GM21515 (cell line): ENCODE measurements around the gene SLIRP.
A peak's percentile ranks its signal among the peaks of the same experiment; 100 is the strongest.
"Not testable (repeated sequence)": the region's sequence is repeated elsewhere in the genome, so short reads cannot be mapped to it uniquely, and the experiment has no call there.

Experiments used
- ATAC-seq: cut with Tn5 transposase; IDR thresholded peaks from one replicate; pipeline ENCODE4 v1.9.1; 2021; ENCODE audit not compliant: unreplicated experiment

SLIRP gene

DNA sequence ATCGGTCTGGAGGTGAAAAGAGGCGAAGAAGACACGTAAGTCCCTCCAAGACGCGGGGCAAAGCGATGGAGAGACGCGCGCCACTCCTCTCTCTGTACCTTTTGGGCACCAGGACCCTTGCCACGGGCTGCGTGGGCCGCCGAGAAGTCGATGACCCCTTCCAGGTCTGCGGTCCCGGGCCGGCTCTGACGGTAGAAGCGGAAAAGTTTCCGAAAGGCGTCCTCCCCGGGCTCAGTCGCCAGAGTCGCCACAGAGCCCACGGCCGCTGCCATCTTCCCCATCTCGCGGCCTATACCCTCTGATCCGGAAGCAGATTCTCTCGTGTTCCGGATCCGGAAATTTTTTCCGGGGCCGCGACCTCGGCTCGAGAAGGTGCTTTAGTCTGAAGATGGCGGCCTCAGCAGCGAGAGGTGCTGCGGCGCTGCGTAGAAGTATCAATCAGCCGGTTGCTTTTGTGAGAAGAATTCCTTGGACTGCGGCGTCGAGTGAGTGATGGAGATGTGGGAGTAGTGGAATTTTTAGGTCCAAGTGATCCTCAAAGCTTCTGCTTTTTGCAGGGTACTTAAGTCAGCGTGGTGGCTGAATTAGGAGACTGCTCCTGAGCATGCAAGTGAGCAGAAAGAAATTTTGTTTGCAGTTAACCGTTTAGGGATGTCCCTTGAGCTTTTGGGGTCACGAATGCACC, at the start of gene SLIRP, which contains the start of gene ALKBH1:
Gene SLIRP, plus strand, starts transcription at position 380 of the 685 bp plus-strand sequence. Its CDS starts 9 bp downstream, at position 389.
Gene ALKBH1, minus strand, starts transcription at position 300 of the 685 bp plus-strand sequence. Its CDS starts 19 bp downstream, at position 281.
- ATAC-seq, result peak; percentile 96

DNA sequence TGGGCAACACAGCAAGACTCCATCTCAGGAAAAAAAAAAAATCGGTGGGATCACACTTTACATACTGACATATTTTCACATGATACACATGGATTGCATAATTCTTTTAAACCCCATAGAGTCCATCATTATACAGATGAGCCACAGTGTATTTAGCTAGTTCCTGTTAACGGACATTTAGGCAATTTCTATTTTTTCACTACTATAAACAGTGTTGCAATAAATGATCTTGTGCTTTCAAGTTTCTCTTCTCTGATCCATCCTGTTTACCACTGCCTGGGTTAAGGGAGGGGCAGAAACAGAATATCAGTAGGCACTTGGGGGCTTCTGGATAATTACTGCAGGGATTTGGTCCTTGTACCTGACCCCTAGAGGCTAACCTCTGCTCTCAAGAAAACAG, 48.1 kb upstream of the SLIRP start:
- ATAC-seq, result no peak

DNA sequence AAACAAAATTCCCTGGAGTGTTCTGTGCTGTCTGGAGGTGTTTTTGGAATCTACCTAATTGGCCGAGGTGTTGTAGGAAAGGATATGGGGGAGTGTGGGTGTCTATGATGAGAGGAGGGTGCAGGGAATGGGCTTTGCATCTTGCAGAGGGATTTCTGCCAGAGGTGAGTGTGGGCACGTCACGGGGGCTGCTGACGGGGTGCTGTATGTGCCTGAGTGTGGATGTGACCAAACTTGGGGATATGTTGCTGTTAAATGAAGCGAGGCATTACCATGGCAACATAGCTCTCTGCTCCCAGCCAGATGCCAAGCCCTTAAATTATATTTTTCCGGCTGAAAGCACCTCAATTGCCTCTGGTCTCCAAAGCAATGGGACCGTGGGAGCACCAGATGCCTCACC, 47.1 kb upstream of the SLIRP start:
- ATAC-seq, result no peak

DNA sequence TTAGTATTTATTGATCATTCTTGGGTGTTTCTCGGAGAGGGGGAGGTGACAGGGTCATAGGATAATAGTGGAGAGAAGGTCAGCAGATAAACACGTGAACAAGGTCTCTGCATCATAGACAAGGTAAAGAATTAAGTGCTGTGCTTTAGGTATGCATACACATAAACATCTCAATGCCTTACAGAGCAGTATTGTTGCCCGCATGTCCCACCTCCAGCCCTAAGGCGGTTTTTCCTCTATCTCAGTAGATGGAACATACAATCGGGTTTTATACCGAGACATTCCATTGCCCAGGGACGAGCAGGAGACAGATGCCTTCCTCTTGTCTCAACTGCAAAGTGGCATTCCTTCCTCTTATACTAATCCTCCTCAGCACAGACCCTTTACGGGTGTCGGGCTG, 46.3 kb upstream of the SLIRP start:
- not testable (repeated sequence) for ATAC-seq

DNA sequence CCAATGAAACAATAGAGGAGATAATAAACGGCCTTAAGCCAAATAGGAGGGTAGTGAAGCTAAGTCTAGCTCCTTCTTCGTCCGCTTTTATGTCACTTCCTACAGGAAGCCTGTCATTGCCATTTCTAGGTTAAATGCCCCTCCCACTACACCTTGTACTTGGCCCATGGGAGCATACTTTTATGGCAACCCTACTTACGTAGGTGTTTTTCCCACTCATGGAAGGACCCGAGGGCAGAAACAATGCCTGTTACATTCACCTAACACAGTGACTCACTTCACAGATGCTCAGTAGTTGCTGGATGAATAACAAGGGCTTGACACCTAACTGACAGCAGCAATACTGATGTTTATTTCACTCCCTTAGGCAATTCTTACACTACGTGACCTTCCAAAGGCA, 44.6 kb upstream of the SLIRP start:
- ATAC-seq, result no peak

DNA sequence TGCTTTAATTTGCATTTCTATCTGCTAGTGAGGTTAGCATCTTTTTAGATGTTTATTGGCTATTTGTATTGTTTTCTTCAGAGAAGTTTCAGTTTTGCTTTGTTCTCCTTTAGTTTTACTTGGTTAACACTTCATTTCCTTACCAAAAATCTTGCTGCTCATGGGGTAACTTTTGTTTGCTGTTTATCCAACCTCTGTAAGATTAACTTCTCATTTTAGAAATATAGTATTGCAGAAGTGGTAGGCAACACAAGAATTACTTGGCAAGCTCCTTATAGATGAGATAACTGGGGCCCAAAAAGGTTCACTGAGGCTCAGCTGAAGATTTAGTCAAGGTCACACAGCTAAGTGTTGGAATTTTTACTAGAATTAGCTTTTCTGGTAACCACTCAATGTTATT, 40.6 kb upstream of the SLIRP start:
- ATAC-seq, result no peak

DNA sequence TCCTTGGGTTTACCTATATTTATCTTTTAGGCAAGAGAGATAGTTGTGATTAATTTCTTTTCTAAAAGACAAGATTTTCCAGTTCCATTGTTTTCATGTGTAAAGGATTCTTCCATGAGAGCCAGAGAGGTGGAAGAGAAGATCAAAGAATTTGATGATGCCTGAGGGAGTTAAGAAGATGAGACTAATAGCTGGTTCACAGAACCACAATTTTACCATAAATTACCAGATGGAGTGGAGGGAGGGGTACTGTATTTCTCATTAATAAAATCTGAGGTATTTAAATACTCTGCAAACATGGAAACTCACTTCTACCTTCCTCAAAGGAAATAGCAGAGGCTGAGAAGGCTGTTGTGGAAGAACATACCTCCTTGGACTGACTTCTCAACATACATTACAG, 34.7 kb upstream of the SLIRP start:
- no peak for ATAC-seq

DNA sequence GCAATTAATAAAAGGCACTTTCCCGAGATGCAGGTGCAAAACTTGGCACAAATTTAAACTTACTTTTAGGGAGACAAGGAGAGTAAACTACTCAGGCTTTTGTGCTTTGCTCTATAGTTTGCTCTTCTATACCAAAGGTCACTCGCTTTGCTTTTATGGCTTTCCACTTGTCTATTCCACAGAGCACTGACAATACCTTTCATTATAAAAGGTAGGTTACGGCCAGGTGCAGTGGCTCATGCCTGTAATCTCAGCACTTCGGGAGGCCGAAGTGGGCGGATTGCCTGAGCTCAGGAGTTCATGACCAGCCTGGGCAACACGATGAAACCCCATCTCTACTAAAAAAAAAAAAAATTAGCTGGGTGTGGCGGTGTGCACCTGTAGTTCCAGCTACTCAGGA, 33.0 kb upstream of the SLIRP start:
- ATAC-seq, result no peak

DNA sequence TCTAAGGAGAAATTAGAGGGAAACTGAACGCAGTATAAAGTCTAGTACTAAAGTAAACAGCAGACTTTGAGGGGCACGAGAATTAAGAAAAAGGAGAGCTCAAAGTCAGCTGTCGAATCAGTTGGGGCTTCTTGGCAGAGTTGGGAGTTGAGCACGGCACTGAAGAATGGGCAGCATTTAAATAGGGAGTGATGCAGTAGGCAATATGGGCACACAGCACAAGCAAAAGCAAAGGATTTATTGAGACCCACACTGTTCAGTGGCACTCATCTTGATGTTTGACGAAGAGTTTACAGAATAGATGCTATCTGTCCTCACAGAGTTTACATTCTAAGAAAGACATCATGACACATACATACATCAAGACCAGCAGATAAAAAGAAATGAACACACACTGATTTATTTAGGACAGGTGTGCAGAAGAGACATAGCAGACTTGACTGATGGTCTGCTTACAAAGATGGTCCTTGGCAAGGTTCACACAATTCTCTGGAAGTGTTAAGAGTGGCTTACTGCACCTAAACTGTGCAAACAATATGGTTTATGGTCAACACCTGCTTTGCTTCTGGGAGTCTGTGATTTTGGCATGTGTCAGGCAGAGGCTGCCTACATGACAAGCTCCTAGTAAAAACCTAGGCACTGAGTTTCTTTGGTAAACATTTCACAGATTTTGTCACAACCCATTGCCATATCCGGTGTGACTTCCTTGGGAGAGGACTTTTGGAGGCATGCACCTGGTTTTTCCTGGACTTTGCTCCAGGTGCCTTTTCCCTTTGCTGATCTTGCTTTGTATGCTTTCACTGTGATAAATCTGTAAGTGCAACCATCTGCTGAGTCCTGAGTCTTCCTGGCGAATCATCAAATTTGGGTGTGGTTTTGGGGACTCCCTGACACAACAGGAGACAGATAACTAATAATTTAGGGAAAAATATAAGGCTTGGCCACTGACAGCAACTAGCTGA, 26.4 kb upstream of the SLIRP start:
- ATAC-seq, result no peak

DNA sequence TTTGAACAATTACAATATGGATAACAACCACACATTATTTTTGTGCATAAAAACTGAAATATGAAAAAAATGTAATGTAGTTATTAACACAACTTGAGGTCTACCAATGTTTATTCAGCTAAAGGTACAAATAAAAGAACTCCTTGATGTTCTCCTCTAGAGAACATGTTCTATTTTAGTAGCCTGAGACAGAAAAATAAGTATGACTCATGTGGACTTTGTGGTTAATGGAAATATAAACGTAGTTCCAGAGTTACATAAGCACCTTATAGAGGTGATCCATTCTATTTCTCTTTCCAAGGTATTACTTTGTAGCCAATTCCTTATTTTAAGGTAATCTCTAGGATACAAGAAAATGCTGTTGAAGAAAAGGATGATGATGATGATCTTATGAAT, 25.7 kb upstream of the SLIRP start:
- ATAC-seq, result no peak

DNA sequence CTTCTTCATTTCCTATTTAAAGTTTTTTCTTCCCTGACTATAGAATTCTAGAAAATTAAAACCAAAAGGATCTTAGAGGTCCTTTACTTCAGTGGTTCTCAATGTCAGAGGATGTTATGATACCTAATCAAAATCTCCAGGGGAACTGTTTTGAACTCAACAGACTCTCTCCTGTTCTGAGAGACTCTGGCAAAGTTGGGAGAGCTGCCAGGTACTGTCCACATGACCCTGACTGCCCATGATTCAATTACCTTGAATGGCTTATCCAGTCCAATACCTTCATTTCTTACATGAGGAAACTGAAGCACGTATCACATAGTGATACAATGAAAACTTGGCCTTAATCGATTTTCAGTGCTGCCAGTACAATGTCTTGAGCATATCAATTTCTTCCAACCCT, 16.6 kb upstream of the SLIRP start:
- no peak for ATAC-seq

DNA sequence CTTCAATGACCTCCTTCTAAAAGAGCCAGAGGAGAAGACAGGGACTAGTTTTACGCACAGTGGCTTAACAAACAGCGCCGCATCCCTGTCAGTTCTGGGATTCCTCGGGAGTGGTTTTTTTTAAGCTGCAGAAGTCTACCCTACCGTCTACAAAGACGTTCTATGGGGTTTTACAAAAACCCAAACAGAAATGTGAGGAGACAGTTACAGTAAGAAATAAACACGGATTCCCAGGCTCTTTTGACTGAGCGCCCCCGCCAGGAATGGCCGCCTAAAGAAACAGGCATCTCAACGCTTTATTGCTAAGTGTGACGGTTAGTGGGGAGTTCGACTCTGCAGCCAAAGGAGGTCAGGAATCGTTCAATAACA, 564 bp upstream of the SLIRP start:
- peak; percentile 30 for ATAC-seq

DNA sequence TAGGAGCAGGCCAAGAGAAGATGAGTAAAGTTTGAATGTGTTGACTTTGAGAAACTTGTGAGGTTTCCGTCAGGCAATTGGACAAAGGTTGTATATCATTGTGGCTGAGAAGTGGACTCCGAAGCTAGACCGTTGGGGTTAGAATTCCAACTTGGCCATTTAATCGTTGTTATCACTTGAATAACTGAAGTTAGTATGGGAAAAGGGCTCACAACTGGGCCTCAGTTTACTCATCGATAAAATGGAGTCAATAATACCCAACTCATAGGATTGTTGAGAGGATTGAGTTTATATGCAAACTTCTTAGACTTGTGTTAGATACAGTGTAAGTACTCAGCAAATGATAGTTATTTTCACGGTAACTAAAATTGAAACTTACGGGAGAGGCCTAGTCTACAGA, 846 bp downstream of the SLIRP start:
- ATAC-seq, result no peak

DNA sequence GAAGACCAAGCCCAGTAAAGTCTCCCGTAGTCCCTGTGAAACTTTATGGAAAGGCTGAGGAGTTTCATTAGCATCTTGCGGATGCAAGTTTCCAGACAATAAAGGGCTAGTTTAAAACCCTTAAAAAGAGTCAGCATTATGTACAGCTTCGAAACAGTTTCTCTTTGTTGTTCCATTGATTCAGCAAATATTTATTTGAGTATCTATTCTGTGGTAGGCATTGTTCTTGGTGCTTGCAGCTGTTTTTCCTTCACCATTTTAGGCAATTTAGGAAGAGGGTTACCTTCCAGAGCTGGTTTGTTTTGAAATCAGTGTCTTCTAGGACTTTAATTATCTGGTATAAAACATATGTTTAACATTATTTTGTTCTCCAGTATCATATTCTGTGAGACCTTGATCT, 1.5 kb downstream of the SLIRP start:
- ATAC-seq, result no peak

DNA sequence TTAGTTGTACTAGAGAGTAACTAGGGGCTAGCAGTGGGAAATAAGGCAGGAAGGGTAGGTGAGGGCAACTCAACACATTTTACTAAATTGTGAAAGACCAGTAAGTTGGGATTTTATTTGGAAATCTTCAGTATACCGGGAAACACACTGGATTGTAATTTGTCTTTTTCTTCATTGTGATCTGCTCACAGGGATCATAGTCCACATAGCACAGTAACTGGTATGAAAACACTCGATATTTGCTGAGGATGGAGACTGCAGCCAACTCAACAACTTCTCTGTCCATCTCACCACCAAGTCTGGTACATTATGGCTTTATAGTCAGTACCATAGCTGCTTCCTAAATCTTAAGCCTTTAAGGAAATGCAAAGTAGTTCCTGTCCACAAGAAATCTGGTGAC, 2.5 kb downstream of the SLIRP start:
- no peak for ATAC-seq

DNA sequence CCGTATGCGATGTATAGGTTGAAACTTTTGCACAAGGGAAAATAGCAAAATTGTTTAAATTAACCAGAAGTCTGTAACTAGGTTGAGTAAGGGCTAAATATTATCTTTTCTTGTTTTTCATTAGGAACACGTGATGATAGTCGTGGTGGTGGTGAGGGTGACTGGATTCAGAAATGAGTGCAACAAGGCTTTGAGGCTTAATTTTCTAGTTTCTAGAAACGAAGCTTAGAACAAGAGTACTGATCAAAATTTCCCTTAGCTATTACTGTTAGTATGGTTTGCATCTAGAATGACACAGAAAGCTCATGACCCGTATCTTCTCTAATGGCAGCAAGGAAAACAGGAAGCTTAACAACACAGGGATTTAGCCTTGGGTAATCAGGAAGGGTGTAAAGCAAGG, 7.0 kb downstream of the SLIRP start:
- ATAC-seq, result no peak

DNA sequence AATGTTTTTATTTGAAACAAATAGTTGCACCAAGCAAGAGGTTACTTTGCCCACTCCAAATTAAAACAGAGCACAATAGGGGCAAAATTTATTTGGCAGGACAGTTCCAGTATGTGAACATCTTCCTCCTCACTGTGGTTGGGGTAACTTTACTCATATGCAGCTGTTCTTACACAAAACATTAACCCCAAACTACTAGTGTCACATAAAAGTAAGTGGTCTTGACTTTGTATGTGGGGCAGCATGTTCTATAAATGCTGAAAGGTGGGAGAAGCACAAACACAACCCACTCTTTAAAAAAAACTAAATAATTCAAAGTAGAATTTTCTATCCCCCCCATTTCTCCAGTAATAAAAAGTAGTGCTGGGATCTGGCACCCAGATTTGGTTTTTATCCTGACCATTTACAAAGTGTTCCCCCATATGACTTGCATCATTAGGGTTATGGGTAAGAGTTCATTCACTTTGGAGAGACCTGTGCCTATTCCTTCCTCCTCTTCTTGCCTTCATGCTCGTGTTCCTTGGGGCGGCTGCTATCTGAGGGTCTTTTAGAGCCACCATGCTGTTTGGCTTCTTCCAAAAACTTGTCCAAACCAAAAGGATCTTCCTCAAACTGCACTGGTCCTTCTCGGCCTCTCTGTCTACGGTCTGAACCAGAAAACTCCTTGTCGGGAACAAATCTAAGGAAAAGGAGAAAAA, 9.9 kb downstream of the SLIRP start:
- no peak for ATAC-seq

DNA sequence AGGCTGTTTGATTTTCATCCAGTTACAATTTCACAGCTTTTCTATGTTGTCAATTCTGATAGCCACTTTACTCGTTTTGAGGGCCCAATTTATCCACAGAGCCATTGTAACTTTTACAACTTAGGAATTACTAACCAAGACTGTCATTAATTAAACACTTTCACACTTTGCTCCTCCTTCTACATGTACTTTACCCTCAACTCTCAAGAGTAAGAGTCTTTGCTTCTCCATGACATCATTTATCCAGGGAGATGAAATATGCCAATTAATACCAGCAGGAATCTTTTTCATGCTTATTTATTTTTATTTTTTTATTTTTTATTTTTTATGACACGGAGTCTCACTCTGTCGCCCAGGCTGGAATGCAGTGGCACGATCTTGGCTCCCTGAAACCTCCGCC, 13.5 kb downstream of the SLIRP start:
- no peak for ATAC-seq

DNA sequence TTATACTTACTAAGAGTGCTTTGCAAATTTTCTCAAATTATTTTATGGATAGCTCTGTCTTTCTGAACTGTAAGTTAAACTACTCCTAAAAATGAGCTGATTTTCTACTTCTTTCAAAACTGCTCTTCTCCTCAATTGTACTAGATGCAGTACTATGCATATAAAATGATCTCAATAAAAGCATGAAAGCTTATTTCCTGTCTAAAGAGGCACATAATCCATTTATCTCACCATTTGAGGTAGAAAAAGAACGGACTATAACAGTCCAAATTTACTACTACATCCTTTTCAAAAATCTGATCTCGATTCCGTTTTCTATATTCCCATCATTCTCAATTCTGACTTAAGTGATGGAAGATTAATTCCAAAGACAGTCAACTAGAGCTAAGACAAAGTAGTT, 14.4 kb downstream of the SLIRP start:
- ATAC-seq, result no peak

DNA sequence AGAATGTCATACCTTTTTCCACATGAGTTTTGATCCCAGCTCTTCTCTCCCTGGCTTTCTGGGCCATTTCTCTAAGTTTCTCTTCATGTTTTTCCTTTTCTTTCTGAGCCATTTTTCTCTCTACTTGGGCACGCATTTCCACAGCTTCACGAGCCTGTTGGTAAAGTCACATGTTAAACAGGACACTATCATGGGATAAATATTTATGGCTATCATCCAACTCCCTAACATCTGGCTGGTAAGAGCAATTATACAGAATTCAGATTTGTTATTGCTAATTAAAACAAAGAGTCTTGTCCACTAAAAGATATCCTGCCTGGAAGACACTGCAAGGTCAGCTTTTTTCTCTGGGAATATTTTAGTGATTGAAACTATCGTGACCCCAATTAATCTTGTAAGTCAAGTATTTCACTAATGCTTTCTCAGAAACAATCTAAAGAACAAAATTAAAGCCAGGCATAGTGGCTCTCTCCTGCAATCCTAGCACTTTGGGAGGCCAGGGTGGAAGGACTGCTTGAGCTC, 23.1 kb downstream of the SLIRP start:
- no peak for ATAC-seq

DNA sequence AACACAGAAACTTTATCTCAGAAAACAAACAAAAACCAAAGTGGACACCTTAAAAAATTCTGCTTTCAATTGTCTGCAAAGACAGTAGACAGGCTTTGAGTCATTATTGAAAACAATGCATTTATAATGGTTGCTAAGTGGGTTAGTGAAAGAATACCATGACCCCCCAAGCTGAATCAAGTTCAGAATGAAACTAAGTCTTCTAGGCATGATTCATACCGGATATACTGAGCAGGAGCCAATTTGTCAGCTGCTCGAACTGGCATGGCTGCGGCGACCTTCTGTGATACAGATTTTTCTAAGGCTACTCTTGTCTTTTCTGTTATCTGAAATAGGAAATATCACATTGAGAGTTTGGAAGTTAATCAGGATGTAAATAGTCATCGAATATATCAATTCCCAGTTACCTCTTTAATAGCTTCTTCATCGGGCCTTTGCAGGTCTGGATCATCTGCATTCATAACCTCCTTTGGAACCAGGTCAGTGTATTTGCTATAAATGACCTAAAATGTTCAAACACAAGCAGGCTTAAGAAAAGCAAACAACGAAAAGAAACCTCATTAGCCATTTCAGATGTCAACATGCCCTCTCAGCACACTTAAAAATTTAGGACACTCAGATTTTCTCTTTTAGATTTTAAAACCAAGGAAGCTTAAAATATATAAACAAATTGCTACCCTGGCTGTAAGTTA, 30.8 kb downstream of the SLIRP start:
- peak; percentile 76 for ATAC-seq
